SK-N-SH (cell line): ENCODE data around the gene METTL4. TPM values are rescaled to one million over a fixed set of nuclear protein-coding genes. Genes with fewer than 3 reads are reported as not detected.

Source experiments
- CTCF ChIA-PET: fragments of 300-600, 350-600 bp; formaldehyde crosslinking; extraction: SDS; loops from one replicate; lab custom pipeline; 2021; lab: Yijun Ruan, JAX
- POLR2A ChIA-PET: fragments of 350-600 bp; sonication (Branson Sonifier 250); formaldehyde crosslinking; extraction: SDS; loops from one replicate; lab custom pipeline; 2020; ENCODE audit warnings: antibody characterized with exemption, inconsistent platforms; lab: Yijun Ruan, JAX
- DNase-seq: peaks from one replicate; pipeline ENCODE4 v3.0.0; 2012
- H2AFZ ChIP-seq: fragments of 200-600 bp; sonication (generic); 2 replicates; pipeline ENCODE4 v1.8.1; 2016; ENCODE audit warnings: antibody characterized with exemption, mild to moderate bottlenecking, low read depth
- H3F3A ChIP-seq: fragments of 200-600 bp; sonication (generic); replicated peaks from 2 replicates; pipeline ENCODE3; 2016; ENCODE audit warnings: antibody characterized with exemption, mild to moderate bottlenecking; ENCODE audit not compliant: insufficient read depth
- H3K27ac ChIP-seq, 2 experiments: fragments of 200-500 bp in 1 of 2; fragments of 200-600 bp in 1 of 2; sonication (Bioruptor generic) in 1 of 2; sonication (generic), shearing (Covaris generic) in 1 of 2; 2 replicates each; pipeline versions ENCODE4 v1.5.1 to v1.6.1; 2014 to 2016; ENCODE audit warnings: low read depth in 2 of 2, inconsistent platforms in 1 of 2, low read length in 1 of 2, mild to moderate bottlenecking in 1 of 2, mixed read lengths in 1 of 2
- H3K27me3 ChIP-seq: fragments of 200-600 bp; sonication (generic), shearing (Covaris generic); 2 replicates; pipeline ENCODE4 v1.6.1; 2016; ENCODE audit warnings: mixed run types; ENCODE audit not compliant: insufficient read depth
- H3K36me3 ChIP-seq, 2 experiments: fragments of 200-500 bp in 1 of 2; fragments of 200-600 bp in 1 of 2; sonication (Bioruptor generic) in 1 of 2; sonication (generic) in 1 of 2; replicated peaks in 1 of 2; 2 replicates each; pipeline versions ENCODE3 to v1.5.1; 2014 to 2016; ENCODE audit warnings: low read length in 1 of 2, mild to moderate bottlenecking in 1 of 2; ENCODE audit not compliant: insufficient read depth in 2 of 2, control insufficient read depth in 1 of 2
- H3K4me1 ChIP-seq, 2 experiments: fragments of 200-500 bp in 1 of 2; fragments of 200-600 bp in 1 of 2; sonication (Bioruptor generic) in 1 of 2; sonication (generic), shearing (Covaris generic) in 1 of 2; 2 replicates each; pipeline versions ENCODE4 v1.5.1 to v1.6.1; 2014 to 2016; ENCODE audit warnings: low read depth in 1 of 2, low read length in 1 of 2, mixed run types in 1 of 2; ENCODE audit not compliant: insufficient read depth in 2 of 2, control insufficient read depth in 1 of 2
- H3K4me2 ChIP-seq: fragments of 200-600 bp; sonication (generic), shearing (Covaris generic); 2 replicates; pipeline ENCODE4 v1.6.1; 2017; ENCODE audit warnings: mixed run types
- H3K4me3 ChIP-seq, 2 experiments: fragments of 200-500 bp in 1 of 2; fragments of 200-600 bp in 1 of 2; sonication (Bioruptor generic) in 1 of 2; sonication (generic), shearing (Covaris generic) in 1 of 2; 2 replicates each; pipeline versions ENCODE4 v1.5.1 to v1.8.1; 2014 to 2016; ENCODE audit warnings: low read depth in 2 of 2, inconsistent platforms in 1 of 2, low read length in 1 of 2, mild to moderate bottlenecking in 1 of 2, mixed read lengths in 1 of 2, moderate library complexity in 1 of 2
- H3K79me2 ChIP-seq: fragments of 200-600 bp; sonication (generic); 2 replicates; pipeline ENCODE4 v1.8.1; 2017; ENCODE audit warnings: mild to moderate bottlenecking; ENCODE audit not compliant: insufficient read depth
- H3K9ac ChIP-seq: fragments of 200-600 bp; sonication (generic); 2 replicates; pipeline ENCODE4 v1.6.1; 2017; ENCODE audit warnings: mixed run types
- H3K9me2 ChIP-seq: fragments of 200-600 bp; sonication (generic); 2 replicates; pipeline ENCODE4 v1.6.1; 2017; ENCODE audit warnings: mixed run types
- H3K9me3 ChIP-seq: fragments of 200-600 bp; sonication (generic); 2 replicates; pipeline ENCODE4 v1.6.1; 2017; ENCODE audit warnings: mixed run types, mild to moderate bottlenecking, moderate library complexity
- H4K20me1 ChIP-seq: fragments of 200-600 bp; sonication (generic); 2 replicates; pipeline ENCODE4 v1.6.1; 2017; ENCODE audit warnings: mild to moderate bottlenecking, mixed run types; ENCODE audit not compliant: insufficient read depth
- EP300 ChIP-seq, 2 experiments: IDR thresholded peaks; 2 replicates each; pipeline versions ENCODE4 v1.4.0 to v1.6.1; 2012; ENCODE audit warnings: borderline replicate concordance in 1 of 2, low read depth in 1 of 2, low read length in 1 of 2
- EZH2phosphoT487 ChIP-seq: fragments of 200-600 bp; sonication (generic); IDR thresholded peaks from 2 replicates; pipeline ENCODE4 v1.6.1; 2017; ENCODE audit warnings: low read depth, mixed run types, mild to moderate bottlenecking, antibody characterized with exemption, moderate library complexity, borderline replicate concordance
- FOSL2 ChIP-seq: IDR thresholded peaks from 2 replicates; pipeline ENCODE4 v1.4.0; 2012; ENCODE audit warnings: low read depth, mild to moderate bottlenecking, moderate library complexity, borderline replicate concordance
- FOXM1 ChIP-seq: IDR thresholded peaks from 2 replicates; pipeline ENCODE4 v1.4.0; 2012; ENCODE audit warnings: low read depth, mild to moderate bottlenecking
- GABPA ChIP-seq: IDR thresholded peaks from 2 replicates; pipeline ENCODE4 v1.4.0; 2012; ENCODE audit warnings: low read depth, mild to moderate bottlenecking
- MAX ChIP-seq: IDR thresholded peaks from 2 replicates; pipeline ENCODE4 v1.4.0; 2012; ENCODE audit warnings: low read depth
- NFIC ChIP-seq: IDR thresholded peaks from 2 replicates; pipeline ENCODE4 v1.4.0; 2012; ENCODE audit warnings: borderline replicate concordance
- NRF1 ChIP-seq: IDR thresholded peaks from 2 replicates; pipeline ENCODE4 v1.6.1; 2012; ENCODE audit warnings: low read depth, mild to moderate bottlenecking, low read length
- POLR2AphosphoS5 ChIP-seq: IDR thresholded peaks from 2 replicates; pipeline ENCODE4 v1.6.1; 2012; ENCODE audit warnings: low read depth, low read length
- RAD21 ChIP-seq: IDR thresholded peaks from 2 replicates; pipeline ENCODE4 v1.6.1; 2012; ENCODE audit warnings: mild to moderate bottlenecking, low read length
- RFX5 ChIP-seq: IDR thresholded peaks from 2 replicates; pipeline ENCODE4 v1.6.1; 2012; ENCODE audit warnings: mild to moderate bottlenecking, improper control_type of control experiment, low read length
- RXRA ChIP-seq: IDR thresholded peaks from 2 replicates; pipeline ENCODE4 v1.4.0; 2012; ENCODE audit warnings: low read depth, mild to moderate bottlenecking, borderline replicate concordance
- TEAD4 ChIP-seq: IDR thresholded peaks from 2 replicates; pipeline ENCODE4 v1.4.0; 2012; ENCODE audit warnings: mild to moderate bottlenecking, borderline replicate concordance; ENCODE audit not compliant: insufficient read depth
- USF1 ChIP-seq: IDR thresholded peaks from 2 replicates; pipeline ENCODE4 v1.4.0; 2012; ENCODE audit warnings: low read depth, borderline replicate concordance
- WGBS: methylation state at CpG from one replicate; pipeline ENCODE4 v1.1.6; 2017; ENCODE audit warnings: low lambda C conversion rate; 5-methylcytosine and 5-hydroxymethylcytosine counted together
- polyA plus RNA-seq, 3 experiments: library from polyadenylated mRNA; depleted of rRNA; stranded (reverse); fragments of >200 nt; gene quantifications; 2 replicates each; pipeline ENCODE4 v1.2.3, GENCODE V29; 2012
- TF ChIP-seq, protein P1 (sequence below): IDR thresholded peaks from 2 replicates; pipeline ENCODE4 v1.4.0; 2012; ENCODE audit warnings: low read depth, borderline replicate concordance
- TF ChIP-seq, protein P2 (sequence below): IDR thresholded peaks from 2 replicates; pipeline ENCODE4; 2012

METTL4 gene
- polyA plus RNA-seq, 1 of the 3 experiments (the other 2 are of a cell fraction), result 2.9 TPM

GRCh38 chr18:2504642-2505041, 66.7 kb downstream of the METTL4 start:
- Histone ChIP-seq H3F3A (no peaks in the 10 kb centered on the region), H2AFZ (no peak overlapping the region), H3K27me3 (no peaks in the 10 kb centered on the region), H3K79me2 (no peaks in the 10 kb centered on the region), H4K20me1 (no peaks in the 10 kb centered on the region), H3K27ac (no peak overlapping the region), H3K4me3 (no peak overlapping the region), H3K9me3 (no peaks in the 10 kb centered on the region), H3K36me3 (no peaks in the 10 kb centered on the region), H3K9ac (no peak overlapping the region), H3K4me2 (no peak overlapping the region), H3K4me1 (no peaks in the 10 kb centered on the region), H3K9me2 (no peaks in the 10 kb centered on the region)
- POLR2A ChIA-PET, result no interaction called here
- CTCF ChIA-PET, result no interaction called here
- 73% methylated on average over 1 of the region's 1 CpG for WGBS
- TF ChIP-seq NFIC (no peak), EP300 (IDR thresholded peaks at IDR 0.05; ENCODE audit: borderline replicate concordance in 1 of 2, low read depth in 1 of 2, low read length in 1 of 2) (no peak), GABPA (no peak), RXRA (no peak), MAX (no peak), RAD21 (no peak), RFX5 (no peak), FOSL2 (no peak), NRF1 (no peak), TEAD4 (no peak), USF1 (no peak), EZH2phosphoT487 (no peak), POLR2AphosphoS5 (no peak), FOXM1 (no peak)
- TF ChIP-seq, protein P1, sequence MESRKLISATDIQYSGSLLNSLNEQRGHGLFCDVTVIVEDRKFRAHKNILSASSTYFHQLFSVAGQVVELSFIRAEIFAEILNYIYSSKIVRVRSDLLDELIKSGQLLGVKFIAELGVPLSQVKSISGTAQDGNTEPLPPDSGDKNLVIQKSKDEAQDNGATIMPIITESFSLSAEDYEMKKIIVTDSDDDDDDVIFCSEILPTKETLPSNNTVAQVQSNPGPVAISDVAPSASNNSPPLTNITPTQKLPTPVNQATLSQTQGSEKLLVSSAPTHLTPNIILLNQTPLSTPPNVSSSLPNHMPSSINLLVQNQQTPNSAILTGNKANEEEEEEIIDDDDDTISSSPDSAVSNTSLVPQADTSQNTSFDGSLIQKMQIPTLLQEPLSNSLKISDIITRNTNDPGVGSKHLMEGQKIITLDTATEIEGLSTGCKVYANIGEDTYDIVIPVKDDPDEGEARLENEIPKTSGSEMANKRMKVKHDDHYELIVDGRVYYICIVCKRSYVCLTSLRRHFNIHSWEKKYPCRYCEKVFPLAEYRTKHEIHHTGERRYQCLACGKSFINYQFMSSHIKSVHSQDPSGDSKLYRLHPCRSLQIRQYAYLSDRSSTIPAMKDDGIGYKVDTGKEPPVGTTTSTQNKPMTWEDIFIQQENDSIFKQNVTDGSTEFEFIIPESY, result no peak
- TF ChIP-seq, protein P2, sequence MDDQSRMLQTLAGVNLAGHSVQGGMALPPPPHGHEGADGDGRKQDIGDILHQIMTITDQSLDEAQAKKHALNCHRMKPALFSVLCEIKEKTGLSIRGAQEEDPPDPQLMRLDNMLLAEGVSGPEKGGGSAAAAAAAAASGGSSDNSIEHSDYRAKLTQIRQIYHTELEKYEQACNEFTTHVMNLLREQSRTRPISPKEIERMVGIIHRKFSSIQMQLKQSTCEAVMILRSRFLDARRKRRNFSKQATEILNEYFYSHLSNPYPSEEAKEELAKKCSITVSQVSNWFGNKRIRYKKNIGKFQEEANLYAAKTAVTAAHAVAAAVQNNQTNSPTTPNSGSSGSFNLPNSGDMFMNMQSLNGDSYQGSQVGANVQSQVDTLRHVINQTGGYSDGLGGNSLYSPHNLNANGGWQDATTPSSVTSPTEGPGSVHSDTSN, result no peak
- DNase-seq, result no peak
